H9 (cell line): ENCODE measurements around the gene DYRK1B. TPM values are rescaled to one million over a fixed set of nuclear protein-coding genes. Genes with fewer than 3 reads are reported as not detected.
"Not testable (repeated sequence)": the region's sequence is repeated elsewhere in the genome, so short reads cannot be mapped to it uniquely, and the experiment has no call there.

Experiments used
- DNase-seq: peaks from one replicate; pipeline ENCODE4 v3.0.0-alpha.2; 2017
- H2AFZ ChIP-seq: one replicate; pipeline ENCODE4 v1.6.1; 2013; ENCODE audit warnings: mild to moderate bottlenecking, low read length, control low read depth, moderate library complexity
- H2AK5ac ChIP-seq: 2 replicates; pipeline ENCODE4 v1.6.1; 2013; ENCODE audit warnings: low read length, control low read depth, mixed read lengths; ENCODE audit not compliant: insufficient read length
- H2BK120ac ChIP-seq: one replicate; pipeline ENCODE4 v1.6.1; 2013; ENCODE audit warnings: low read depth, mild to moderate bottlenecking, low read length, control low read depth, inconsistent platforms; ENCODE audit not compliant: poor library complexity, severe bottlenecking
- H2BK12ac ChIP-seq: 2 replicates; pipeline ENCODE4 v1.6.1; 2013; ENCODE audit warnings: low read length, control low read depth, mixed read lengths, low read depth; ENCODE audit not compliant: insufficient read length
- H2BK15ac ChIP-seq: 2 replicates; pipeline ENCODE4 v1.6.1; 2013; ENCODE audit warnings: low read depth, low read length, control low read depth
- H2BK20ac ChIP-seq: one replicate; pipeline ENCODE4 v1.6.1; 2013; ENCODE audit warnings: low read depth, mild to moderate bottlenecking, low read length, control low read depth, inconsistent platforms; ENCODE audit not compliant: poor library complexity, severe bottlenecking
- H2BK5ac ChIP-seq: 2 replicates; pipeline ENCODE4 v1.6.1; 2013; ENCODE audit warnings: low read length, control low read depth, mixed read lengths; ENCODE audit not compliant: insufficient read length
- H3K14ac ChIP-seq: 2 replicates; pipeline ENCODE4 v1.6.1; 2013; ENCODE audit warnings: low read length, control low read depth; ENCODE audit not compliant: insufficient read depth
- H3K18ac ChIP-seq: 2 replicates; pipeline ENCODE4 v1.6.1; 2013; ENCODE audit warnings: low read depth, mild to moderate bottlenecking, mixed read lengths, low read length, control low read depth; ENCODE audit not compliant: insufficient read length
- H3K23ac ChIP-seq: 2 replicates; pipeline ENCODE4 v1.6.1; 2013; ENCODE audit warnings: low read length, control low read depth, mixed read lengths, low read depth; ENCODE audit not compliant: insufficient read length
- H3K23me2 ChIP-seq: 2 replicates; pipeline ENCODE4 v1.6.1; 2013; ENCODE audit warnings: low read depth, mild to moderate bottlenecking, mixed read lengths, low read length, control low read depth; ENCODE audit not compliant: insufficient read length, poor library complexity, severe bottlenecking
- H3K27ac ChIP-seq: 2 replicates; pipeline ENCODE4 v1.5.1; 2013; ENCODE audit warnings: low read length, control low read depth, mixed read lengths, low read depth; ENCODE audit not compliant: insufficient read length
- H3K27me3 ChIP-seq: 2 replicates; pipeline ENCODE4 v1.6.1; 2013; ENCODE audit warnings: low read length, control low read depth, inconsistent platforms; ENCODE audit not compliant: insufficient read depth
- H3K4ac ChIP-seq: 2 replicates; pipeline ENCODE4 v1.6.1; 2013; ENCODE audit warnings: low read depth, mild to moderate bottlenecking, control low read depth, inconsistent platforms, low read length, moderate library complexity
- H3K4me1 ChIP-seq: 2 replicates; pipeline ENCODE4 v1.6.1; 2013; ENCODE audit warnings: low read length, control low read depth, inconsistent platforms; ENCODE audit not compliant: insufficient read depth
- H3K4me2 ChIP-seq: 2 replicates; pipeline ENCODE4 v1.6.1; 2013; ENCODE audit warnings: low read length, control low read depth, mixed read lengths; ENCODE audit not compliant: insufficient read length, insufficient read depth
- H3K56ac ChIP-seq: 2 replicates; pipeline ENCODE4 v1.6.1; 2013; ENCODE audit warnings: low read depth, mild to moderate bottlenecking, mixed read lengths, low read length, control low read depth; ENCODE audit not compliant: insufficient read length
- H3K79me1 ChIP-seq: 2 replicates; pipeline ENCODE4 v1.6.1; 2013; ENCODE audit warnings: low read depth, mild to moderate bottlenecking, moderate library complexity, low read length, control low read depth, inconsistent platforms; ENCODE audit not compliant: insufficient read depth, poor library complexity, severe bottlenecking
- H3K79me2 ChIP-seq: 2 replicates; pipeline ENCODE4 v1.6.1; 2013; ENCODE audit warnings: low read length, control low read depth, inconsistent platforms; ENCODE audit not compliant: insufficient read depth
- H3K9ac ChIP-seq: 2 replicates; pipeline ENCODE4 v1.6.1; 2013; ENCODE audit warnings: low read length, control low read depth, mixed read lengths; ENCODE audit not compliant: insufficient read length; ENCODE audit errors: extremely low read depth
- H3K9me3 ChIP-seq: one replicate; pipeline ENCODE4 v1.6.1; 2013; ENCODE audit warnings: low read depth, low read length, inconsistent platforms; ENCODE audit not compliant: control insufficient read depth
- H3T11ph ChIP-seq: one replicate; pipeline ENCODE4 v1.6.1; 2013; ENCODE audit warnings: mild to moderate bottlenecking, low read length, control low read depth, inconsistent platforms
- H4K20me1 ChIP-seq: one replicate; pipeline ENCODE4 v1.6.1; 2013; ENCODE audit not compliant: control insufficient read depth, insufficient read length, insufficient read depth
- H4K5ac ChIP-seq: 2 replicates; pipeline ENCODE4 v1.6.1; 2013; ENCODE audit warnings: low read depth, mild to moderate bottlenecking, mixed read lengths, low read length, control low read depth; ENCODE audit not compliant: insufficient read length
- H4K8ac ChIP-seq: replicated peaks from 2 replicates; pipeline ENCODE4 v1.6.1; 2013; ENCODE audit warnings: low read length, control low read depth, mixed read lengths, low read depth; ENCODE audit not compliant: insufficient read length
- H4K91ac ChIP-seq: 2 replicates; pipeline ENCODE4 v1.6.1; 2013; ENCODE audit warnings: low read depth, mild to moderate bottlenecking, moderate library complexity, mixed read lengths, low read length, control low read depth; ENCODE audit not compliant: insufficient read length
- H3K27ac Mint-ChIP-seq, 3 experiments: 2 replicates in 2 of 3; 3 replicates in 1 of 3; pipeline ENCODE4 v1.8.0; 2020 to 2021; ENCODE audit warnings: mixed read lengths in 3 of 3, mild to moderate bottlenecking in 1 of 3, moderate library complexity in 1 of 3
- H3K27me3 Mint-ChIP-seq: 2 replicates; pipeline ENCODE4 v1.8.0; 2021; ENCODE audit warnings: low read depth, mild to moderate bottlenecking, moderate library complexity, mixed read lengths
- H3K36me3 Mint-ChIP-seq, 3 experiments: 2 replicates in 2 of 3; 3 replicates in 1 of 3; pipeline ENCODE4 v1.8.0; 2020 to 2021; ENCODE audit warnings: low read depth in 3 of 3, mixed read lengths in 3 of 3; ENCODE audit not compliant: insufficient read depth in 1 of 3
- H3K4me1 Mint-ChIP-seq, 2 experiments: 2 replicates each; pipeline ENCODE4 v1.8.0; 2020; ENCODE audit warnings: mixed read lengths in 2 of 2
- H3K4me3 Mint-ChIP-seq, 2 experiments: 2 replicates in 1 of 2; 3 replicates in 1 of 2; pipeline ENCODE4 v1.8.0; 2020 to 2021; ENCODE audit warnings: mild to moderate bottlenecking in 2 of 2, mixed read lengths in 2 of 2, moderate library complexity in 1 of 2
- H3K9me3 Mint-ChIP-seq, 2 experiments: 2 replicates in 1 of 2; 3 replicates in 1 of 2; pipeline ENCODE4 v1.8.0; 2020; ENCODE audit warnings: mild to moderate bottlenecking in 2 of 2, mixed read lengths in 2 of 2, moderate library complexity in 1 of 2
- WGBS: extraction: QIAGEN DNeasy Blood & Tissue Kit; methylation state at CpG from one replicate; pipeline ENCODE4 v1.1.7; 2013; ENCODE audit warnings: missing lambda C conversion rate, low lambda C conversion rate, mixed read lengths; ENCODE audit not compliant: insufficient read length; ENCODE audit errors: extremely low coverage; 5-methylcytosine and 5-hydroxymethylcytosine counted together
- total RNA-seq: library from RNA; stranded (reverse); gene quantifications from 2 replicates; pipeline ENCODE4 v1.2.1, GENCODE V29; 2021

Gene DYRK1B
- total RNA-seq, 1 experiment from 2014 or later, result 14.3 TPM

DNA sequence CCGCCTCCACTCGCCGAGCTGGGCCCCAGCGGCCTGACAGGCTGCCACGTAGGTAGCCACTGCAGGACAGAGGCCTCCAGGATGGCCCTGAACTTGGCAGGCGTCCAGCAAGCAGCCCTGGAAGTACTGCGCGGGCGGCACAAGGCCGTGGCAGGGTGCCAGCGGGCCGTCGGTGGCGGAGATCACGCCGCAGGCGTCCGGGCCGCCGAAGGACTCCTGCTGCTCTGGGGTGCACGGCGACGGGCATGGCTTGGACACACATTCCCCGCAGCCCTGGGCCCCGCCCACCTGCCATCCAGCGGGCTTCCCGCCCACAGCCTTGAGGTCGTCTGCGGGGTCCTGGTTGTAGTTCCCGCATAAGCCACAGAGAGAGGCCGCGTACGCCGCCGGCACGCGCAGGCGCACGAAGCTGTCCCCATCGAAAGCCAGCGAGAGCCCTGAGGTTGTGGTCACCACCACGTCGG lies 41.5 kb upstream of the DYRK1B start:
- not testable (repeated sequence) for H3K9me3 Mint-ChIP-seq, H3K27me3 Mint-ChIP-seq, H4K8ac ChIP-seq, H3K14ac ChIP-seq, H3K4ac ChIP-seq, H4K5ac ChIP-seq, H2BK5ac ChIP-seq, H3K9ac ChIP-seq, H3K4me1 ChIP-seq, H2BK20ac ChIP-seq, H3K36me3 Mint-ChIP-seq, H3K9me3 ChIP-seq, H3K56ac ChIP-seq, H3K23ac ChIP-seq, H2BK15ac ChIP-seq, H3T11ph ChIP-seq, H3K18ac ChIP-seq, H3K79me2 ChIP-seq, H3K4me3 Mint-ChIP-seq, H3K4me1 Mint-ChIP-seq, H3K27me3 ChIP-seq, H3K27ac ChIP-seq, H2AFZ ChIP-seq, H4K91ac ChIP-seq, H3K23me2 ChIP-seq, H3K79me1 ChIP-seq, H2AK5ac ChIP-seq, H3K4me2 ChIP-seq, H2BK12ac ChIP-seq, H3K27ac Mint-ChIP-seq, H4K20me1 ChIP-seq, H2BK120ac ChIP-seq
- DNase-seq, result peak; percentile 64
- no CpG with 5 or more reads among the region's 43 CpGs for WGBS
